Measurements from ENCODE around the gene PRPF19. TPM values are rescaled to one million over a fixed set of nuclear protein-coding genes. Genes with fewer than 3 reads are reported as not detected.
A peak's percentile ranks its signal among the peaks of the same experiment; 100 is the strongest.

Gene PRPF19
- total and polyA plus RNA-seq, 2 of the 8 experiments (the other 6 are each of a cell fraction or from before 2014, with no cell fraction given): 107 to 141 TPM

GRCh38 chr11:60944490-60945294, 38.3 kb upstream of the PRPF19 start (continued):
- TF ChIP-seq KDM1A (IDR thresholded peaks at IDR 0.05; ENCODE audit: borderline replicate concordance, low read length) (no peak), CTCF (IDR thresholded peaks at IDR 0.05; ENCODE audit: control extremely low read depth in 1 of 3, insufficient read depth in 1 of 3, low read depth in 1 of 3, low read length in 3 of 3) (peak; percentile 41 to 59 (median 52)), HDAC6 (IDR thresholded peaks at IDR 0.05; ENCODE audit: low read depth, low read length) (no peak), ZNF274 (IDR thresholded peaks at IDR 0.05; ENCODE audit: borderline replicate concordance, extremely low read depth, low read length) (no peak)
